GM12873 (cell line): ENCODE measurements around the gene PASK.

ENCODE experiments used
- TF ChIP-seq, protein P1 (sequence below): IDR thresholded peaks from 2 replicates; pipeline ENCODE4 v1.5.1; 2012; ENCODE audit warnings: low read depth, mild to moderate bottlenecking, moderate library complexity, low read length, control low read depth; ENCODE audit not compliant: insufficient read depth; ENCODE audit errors: missing control alignments

Gene PASK

DNA sequence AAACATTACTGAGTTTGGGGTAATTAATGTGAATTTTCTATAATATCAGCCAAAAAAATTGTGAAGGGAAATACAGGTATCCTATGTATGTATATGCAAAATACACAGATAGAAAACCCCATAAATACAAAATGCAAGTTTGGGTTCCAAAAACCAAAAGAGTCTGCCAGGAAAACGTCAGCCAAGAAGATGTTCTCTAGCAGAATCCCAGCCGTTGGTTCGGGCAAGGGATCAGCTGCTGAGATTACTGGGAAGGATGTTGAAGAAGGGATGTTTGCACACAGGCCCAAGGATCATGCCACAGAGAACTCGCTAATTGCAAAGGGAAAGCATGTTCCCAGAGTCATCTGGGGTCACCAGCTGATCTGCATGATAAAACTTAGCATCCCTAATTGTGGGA lies 29.7 kb upstream of the PASK start:
- TF ChIP-seq, protein P1, sequence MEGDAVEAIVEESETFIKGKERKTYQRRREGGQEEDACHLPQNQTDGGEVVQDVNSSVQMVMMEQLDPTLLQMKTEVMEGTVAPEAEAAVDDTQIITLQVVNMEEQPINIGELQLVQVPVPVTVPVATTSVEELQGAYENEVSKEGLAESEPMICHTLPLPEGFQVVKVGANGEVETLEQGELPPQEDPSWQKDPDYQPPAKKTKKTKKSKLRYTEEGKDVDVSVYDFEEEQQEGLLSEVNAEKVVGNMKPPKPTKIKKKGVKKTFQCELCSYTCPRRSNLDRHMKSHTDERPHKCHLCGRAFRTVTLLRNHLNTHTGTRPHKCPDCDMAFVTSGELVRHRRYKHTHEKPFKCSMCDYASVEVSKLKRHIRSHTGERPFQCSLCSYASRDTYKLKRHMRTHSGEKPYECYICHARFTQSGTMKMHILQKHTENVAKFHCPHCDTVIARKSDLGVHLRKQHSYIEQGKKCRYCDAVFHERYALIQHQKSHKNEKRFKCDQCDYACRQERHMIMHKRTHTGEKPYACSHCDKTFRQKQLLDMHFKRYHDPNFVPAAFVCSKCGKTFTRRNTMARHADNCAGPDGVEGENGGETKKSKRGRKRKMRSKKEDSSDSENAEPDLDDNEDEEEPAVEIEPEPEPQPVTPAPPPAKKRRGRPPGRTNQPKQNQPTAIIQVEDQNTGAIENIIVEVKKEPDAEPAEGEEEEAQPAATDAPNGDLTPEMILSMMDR: no peak

DNA sequence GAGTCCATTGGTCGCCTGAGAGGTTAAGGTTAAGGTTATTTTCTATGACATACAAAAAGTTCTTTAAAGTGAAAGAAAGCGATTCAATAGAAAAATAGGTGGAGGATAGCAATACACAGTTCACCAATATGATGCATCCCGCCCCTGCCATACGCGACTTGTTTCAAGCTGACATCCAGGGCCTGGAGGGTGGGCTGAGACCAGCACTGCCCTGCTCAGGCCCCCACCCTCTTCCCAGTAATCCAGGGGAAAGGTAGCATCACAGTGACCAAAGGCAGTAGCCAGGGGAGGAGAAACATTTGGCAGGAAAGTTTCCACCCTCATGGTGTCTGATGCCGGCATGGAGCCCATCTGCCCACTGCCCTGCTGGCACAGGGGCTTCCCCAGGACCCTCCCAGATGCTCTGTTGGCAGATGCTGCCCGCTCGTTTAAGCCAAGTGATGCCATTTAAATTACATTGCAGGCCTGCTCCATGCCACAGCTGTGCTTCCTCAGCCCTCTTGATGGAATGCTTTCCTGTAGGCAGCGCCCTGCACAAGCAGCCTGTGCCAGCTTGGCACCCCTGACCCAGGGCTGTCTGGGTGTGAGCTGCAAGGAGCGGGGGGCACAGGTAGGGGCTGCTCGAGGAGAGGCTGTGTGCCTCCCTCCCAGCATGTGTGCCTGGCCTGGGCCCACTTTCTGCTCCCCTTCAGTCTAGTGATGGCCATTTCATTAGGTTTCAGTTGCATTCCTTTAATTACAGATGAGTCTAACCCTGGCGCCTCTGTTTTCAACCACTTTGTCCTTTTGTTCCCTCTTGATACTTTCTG lies 28.5 kb upstream of the PASK start:
- TF ChIP-seq, protein P1: no peak

DNA sequence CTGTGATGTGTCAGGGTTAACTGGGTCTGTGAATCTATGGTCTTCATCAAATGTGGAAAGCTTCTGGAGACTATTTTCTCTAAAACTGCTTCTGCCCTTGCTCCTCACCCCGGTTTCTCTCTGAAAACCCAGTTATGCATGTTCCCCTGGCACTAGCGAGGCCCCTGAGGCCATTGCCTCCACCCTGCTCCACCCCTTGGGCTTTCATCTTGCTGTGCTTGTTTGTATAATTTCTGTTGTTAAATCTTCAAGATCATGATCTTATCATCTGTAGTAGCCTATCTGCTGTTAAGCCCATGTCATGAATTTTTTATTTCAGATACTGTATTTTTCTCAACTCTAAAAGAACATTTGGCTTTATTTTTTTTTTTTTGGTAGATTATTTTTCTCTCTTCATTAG lies 24.3 kb upstream of the PASK start:
- TF ChIP-seq, protein P1: no peak

DNA sequence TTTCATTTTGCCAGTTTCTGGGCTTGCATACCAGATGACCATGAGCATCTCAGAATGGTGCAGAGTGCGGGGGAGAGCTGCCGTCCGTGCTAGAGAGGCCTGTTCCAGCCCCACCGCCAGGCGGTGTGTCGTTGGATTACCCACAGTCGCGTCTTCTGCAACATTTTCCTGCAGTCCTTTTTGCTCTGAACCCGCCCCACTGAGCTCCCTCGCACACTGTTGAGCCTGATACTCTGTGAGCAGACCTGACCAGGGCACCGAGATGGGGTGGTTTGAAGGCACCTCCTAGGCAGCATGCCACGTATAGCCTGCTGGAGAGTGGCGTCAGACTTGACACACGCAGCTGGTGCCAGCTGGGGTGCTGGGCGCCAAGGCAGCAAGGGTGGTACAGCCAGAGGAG lies 19.1 kb upstream of the PASK start:
- TF ChIP-seq, protein P1: no peak

- TF ChIP-seq, protein P1: no peak
Observed at GRCh38 chr2:241163601-241164118, 14.4 kb upstream of the PASK start.

GRCh38 chr2:241161646-241162281 lies 12.5 kb upstream of the PASK start:
- TF ChIP-seq, protein P1: no peak

DNA sequence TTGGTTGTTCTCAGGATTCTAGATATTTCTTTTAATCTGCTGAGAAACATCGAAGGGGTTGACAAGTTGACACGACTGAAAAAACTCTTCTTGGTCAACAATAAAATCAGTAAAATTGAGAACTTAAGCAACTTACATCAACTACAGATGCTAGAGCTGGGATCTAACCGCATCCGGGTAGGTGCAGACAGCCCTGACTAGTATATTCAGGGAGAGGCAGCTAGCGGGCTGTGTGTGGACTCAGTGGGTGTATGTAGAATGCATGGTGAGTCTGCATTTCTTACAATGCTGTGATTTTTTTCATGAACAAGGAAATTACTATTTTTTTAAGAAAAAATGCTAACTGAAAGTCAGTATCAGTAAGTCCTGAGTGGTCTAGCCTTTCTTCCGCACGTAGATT lies 11.0 kb upstream of the PASK start:
- TF ChIP-seq, protein P1: no peak
